Keratinocyte (primary cell): Measurements from ENCODE around the gene WDR35. TPM values are rescaled to one million over a fixed set of nuclear protein-coding genes. Genes with fewer than 3 reads are reported as not detected.

Experiments
- DNase-seq: peaks from one replicate; pipeline ENCODE4 v3.0.0-alpha.2; 2011; ENCODE audit warnings: low read depth, missing footprints, low spot score
- FAIRE-seq: peaks from 2 replicates; lab custom pipeline; 2011; peaks lifted over from hg19 to GRCh38; lab: Jason Lieb, UNC
- H2AFZ ChIP-seq: 2 replicates; pipeline ENCODE4 v1.6.0; 2012; ENCODE audit warnings: low read length, control low read depth, inconsistent platforms; ENCODE audit not compliant: control insufficient read depth
- H3K27ac ChIP-seq: 2 replicates; pipeline ENCODE4 v1.5.1; 2011; ENCODE audit warnings: low read length; ENCODE audit not compliant: control insufficient read depth, insufficient read depth
- H3K27me3 ChIP-seq: 3 replicates; pipeline ENCODE4 v1.6.0; 2011; ENCODE audit warnings: low read length; ENCODE audit not compliant: control insufficient read depth, insufficient read depth; ENCODE audit errors: extremely low read depth
- H3K36me3 ChIP-seq, 2 experiments: 2 replicates in 1 of 2; 3 replicates in 1 of 2; pipeline ENCODE4 v1.5.1; 2011; ENCODE audit warnings: low read length in 2 of 2, mild to moderate bottlenecking in 1 of 2; ENCODE audit not compliant: control insufficient read depth in 2 of 2, insufficient read depth in 2 of 2; ENCODE audit errors: extremely low read depth in 1 of 2
- H3K4me1 ChIP-seq: 3 replicates; pipeline ENCODE4 v1.5.1; 2011; ENCODE audit warnings: low read length; ENCODE audit not compliant: control insufficient read depth, insufficient read depth; ENCODE audit errors: extremely low read depth
- H3K4me2 ChIP-seq: 3 replicates; pipeline ENCODE4 v1.6.0; 2011; ENCODE audit warnings: low read depth, low read length; ENCODE audit not compliant: control insufficient read depth, insufficient read depth; ENCODE audit errors: extremely low read depth
- H3K4me3 ChIP-seq, 3 experiments: fragments of 200-600 bp in 1 of 3; sonication (generic) in 1 of 3; 2 replicates in 2 of 3; 3 replicates in 1 of 3; pipeline ENCODE4 v1.5.1; 2011 to 2016; ENCODE audit warnings: low read length in 3 of 3, mild to moderate bottlenecking in 3 of 3, control low read depth in 2 of 3, inconsistent platforms in 1 of 3, low read depth in 1 of 3, mixed read lengths in 1 of 3, mixed run types in 1 of 3, moderate library complexity in 1 of 3; ENCODE audit not compliant: control insufficient read depth in 2 of 3, insufficient read depth in 2 of 3; ENCODE audit errors: extremely low read depth in 1 of 3
- H3K79me2 ChIP-seq: 2 replicates; pipeline ENCODE4 v1.6.0; 2012; ENCODE audit warnings: low read length; ENCODE audit not compliant: control insufficient read depth, insufficient read depth
- H3K9ac ChIP-seq: 3 replicates; pipeline ENCODE4 v1.6.0; 2011; ENCODE audit warnings: low read length; ENCODE audit not compliant: control insufficient read depth, insufficient read depth; ENCODE audit errors: extremely low read depth
- H3K9me1 ChIP-seq: 3 replicates; pipeline ENCODE4 v1.6.0; 2011; ENCODE audit warnings: low read length; ENCODE audit not compliant: control insufficient read depth, insufficient read depth; ENCODE audit errors: extremely low read depth
- H3K9me3 ChIP-seq: 2 replicates; pipeline ENCODE4 v1.5.1; 2012; ENCODE audit warnings: low read depth, low read length; ENCODE audit not compliant: control insufficient read depth
- H4K20me1 ChIP-seq: 3 replicates; pipeline ENCODE4 v1.6.0; 2011; ENCODE audit warnings: low read length; ENCODE audit not compliant: control insufficient read depth, insufficient read depth; ENCODE audit errors: extremely low read depth
- EZH2 ChIP-seq: IDR thresholded peaks from one replicate; pipeline ENCODE4 v1.6.1; 2012; ENCODE audit warnings: inconsistent platforms, mild to moderate bottlenecking, low read length, moderate library complexity
- dilution Hi-C: fragments of 300-500 bp; cut with MboI; formaldehyde crosslinking; loops from one replicate; pipeline ENCODE4 v1.7.0; 2020; ENCODE audit warnings: low sequenced_read_pairs; ENCODE audit not compliant: extremely low pct_ligation_motif_present
- polyA plus RNA-seq, 5 experiments: library from polyadenylated mRNA; depleted of rRNA in 3 of 5; stranded (reverse) in 3 of 5; stranded (forward) in 1 of 5; unstranded in 1 of 5; fragments of >200 nt; gene quantifications; 1 replicate in 1 of 5; 2 replicates in 3 of 5; 3 replicates in 1 of 5; pipeline versions ENCODE4 v1.2.1 to v1.2.3, GENCODE V29; 2011 to 2012; ENCODE audit warnings: missing spikeins in 2 of 5, low read depth in 1 of 5, low replicate concordance in 1 of 5
- TF ChIP-seq, protein P1 (sequence below), 3 experiments: IDR thresholded peaks in 1 of 3; conservative IDR thresholded peaks in 1 of 3; optimal IDR thresholded peaks in 1 of 3; 2 replicates in 2 of 3; 3 replicates in 1 of 3; pipeline versions ENCODE3 to v1.5.1; 2011; ENCODE audit warnings: low read length in 3 of 3, mild to moderate bottlenecking in 3 of 3, moderate library complexity in 2 of 3, control low read depth in 1 of 3, inconsistent platforms in 1 of 3; ENCODE audit not compliant: insufficient read depth in 2 of 3; ENCODE audit errors: extremely low read depth in 1 of 3

WDR35 gene
- polyA plus RNA-seq, 1 donor (not counting 4 experiments of a cell fraction or from before 2014, with no cell fraction given): 8.8 TPM

DNA sequence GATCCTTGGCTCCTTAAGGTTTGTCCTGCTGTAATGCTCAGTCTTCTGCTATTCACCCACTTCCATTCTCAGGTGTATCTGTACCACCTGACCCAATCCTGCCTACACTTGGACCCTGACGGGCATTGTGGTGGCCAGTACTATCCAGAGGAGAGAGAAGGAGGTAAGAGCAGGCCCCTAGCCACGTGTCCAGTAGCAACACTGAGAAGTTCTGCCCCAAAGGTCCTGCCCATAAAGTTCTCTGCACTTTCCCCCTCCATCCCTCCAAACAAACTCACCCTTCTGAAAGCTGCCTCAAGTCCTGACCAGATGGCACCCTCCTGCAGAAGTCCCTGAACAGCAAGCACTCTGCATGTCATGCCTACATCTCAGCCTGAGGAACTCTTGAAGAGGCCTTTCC is 106.4 kb downstream of the WDR35 start:
- TF ChIP-seq EZH2: no peak
- TF ChIP-seq, protein P1, sequence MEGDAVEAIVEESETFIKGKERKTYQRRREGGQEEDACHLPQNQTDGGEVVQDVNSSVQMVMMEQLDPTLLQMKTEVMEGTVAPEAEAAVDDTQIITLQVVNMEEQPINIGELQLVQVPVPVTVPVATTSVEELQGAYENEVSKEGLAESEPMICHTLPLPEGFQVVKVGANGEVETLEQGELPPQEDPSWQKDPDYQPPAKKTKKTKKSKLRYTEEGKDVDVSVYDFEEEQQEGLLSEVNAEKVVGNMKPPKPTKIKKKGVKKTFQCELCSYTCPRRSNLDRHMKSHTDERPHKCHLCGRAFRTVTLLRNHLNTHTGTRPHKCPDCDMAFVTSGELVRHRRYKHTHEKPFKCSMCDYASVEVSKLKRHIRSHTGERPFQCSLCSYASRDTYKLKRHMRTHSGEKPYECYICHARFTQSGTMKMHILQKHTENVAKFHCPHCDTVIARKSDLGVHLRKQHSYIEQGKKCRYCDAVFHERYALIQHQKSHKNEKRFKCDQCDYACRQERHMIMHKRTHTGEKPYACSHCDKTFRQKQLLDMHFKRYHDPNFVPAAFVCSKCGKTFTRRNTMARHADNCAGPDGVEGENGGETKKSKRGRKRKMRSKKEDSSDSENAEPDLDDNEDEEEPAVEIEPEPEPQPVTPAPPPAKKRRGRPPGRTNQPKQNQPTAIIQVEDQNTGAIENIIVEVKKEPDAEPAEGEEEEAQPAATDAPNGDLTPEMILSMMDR (optimal IDR thresholded peaks at IDR 0.05 in 1 of 3, IDR thresholded peaks at IDR 0.05 in 1 of 3, conservative IDR thresholded peaks at IDR 0.05 in 1 of 3; ENCODE audit: extremely low read depth in 1 of 3, insufficient read depth in 2 of 3, low read length in 3 of 3): no peak
- Histone ChIP-seq H3K79me2 (no peaks in the 10 kb centered on the region), H3K27ac (no peak overlapping the region), H3K4me2 (no peak overlapping the region), H3K36me3 (no peaks in the 10 kb centered on the region), H3K4me1 (peaks cover 7% of the 10 kb centered on the region), H2AFZ (no peak overlapping the region), H3K9me3 (no peaks in the 10 kb centered on the region), H4K20me1 (no peaks in the 10 kb centered on the region), H3K4me3 (no peak overlapping the region), H3K9ac (no peak overlapping the region), H3K27me3 (no peaks in the 10 kb centered on the region), H3K9me1 (no peaks in the 10 kb centered on the region)
- dilution Hi-C loops: no loop called here
- FAIRE-seq: no peak
- DNase-seq: no peak

DNA sequence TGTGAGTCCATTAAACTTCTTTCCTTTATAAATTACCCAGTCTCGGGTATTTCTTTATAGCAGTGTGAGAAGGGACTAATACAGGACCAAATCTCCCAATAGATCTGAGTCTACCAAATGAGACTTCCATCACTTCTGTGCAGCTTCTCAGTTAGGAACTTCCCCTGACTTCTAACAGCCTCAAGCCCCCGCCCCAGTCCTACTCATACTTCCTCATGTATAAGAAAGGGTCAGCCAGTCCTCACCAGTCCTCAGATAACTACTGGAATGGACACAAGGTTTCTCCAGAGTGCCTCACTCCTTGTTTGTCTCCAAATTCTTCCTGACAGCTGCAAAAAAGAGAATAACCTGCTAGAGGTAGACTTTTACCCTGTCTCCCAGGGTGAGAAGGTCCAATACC is 107.6 kb downstream of the WDR35 start:
- dilution Hi-C loops: no loop called here
- Histone ChIP-seq H3K27me3 (no peaks in the 10 kb centered on the region), H3K79me2 (no peaks in the 10 kb centered on the region), H3K4me1 (peaks cover 7% of the 10 kb centered on the region), H3K36me3 (no peaks in the 10 kb centered on the region), H3K9ac (no peak overlapping the region), H3K9me3 (no peaks in the 10 kb centered on the region), H3K4me3 (no peak overlapping the region), H3K4me2 (no peak overlapping the region), H2AFZ (no peak overlapping the region), H4K20me1 (no peaks in the 10 kb centered on the region), H3K9me1 (no peaks in the 10 kb centered on the region), H3K27ac (no peak overlapping the region)
- no peak for FAIRE-seq
- TF ChIP-seq, protein P1 (optimal IDR thresholded peaks at IDR 0.05 in 1 of 3, IDR thresholded peaks at IDR 0.05 in 1 of 3, conservative IDR thresholded peaks at IDR 0.05 in 1 of 3; ENCODE audit: extremely low read depth in 1 of 3, insufficient read depth in 2 of 3, low read length in 3 of 3): no peak
- TF ChIP-seq EZH2: no peak
- no peak for DNase-seq
